B cell (primary cell): ENCODE results near the gene GPR25. TPM values are rescaled to one million over a fixed set of nuclear protein-coding genes. Genes with fewer than 3 reads are reported as not detected.

Experiments
- ATAC-seq: fragments of 200-7000 bp; cut with Tn5 transposase; one replicate; pipeline ENCODE4 v1.10.0; 2021; ENCODE audit warnings: low read depth, mild to moderate bottlenecking, moderate number of reproducible peaks, moderate library complexity
- CTCF ChIA-PET: fragments of 350-600 bp; sonication (Branson Sonifier 250); formaldehyde crosslinking; loops from one replicate; lab custom pipeline; 2021; ENCODE audit warnings: antibody characterized with exemption, inconsistent platforms; lab: Charles Lee
- POLR2A ChIA-PET: fragments of 350-600 bp; sonication (Branson Sonifier 250); formaldehyde crosslinking; loops from one replicate; lab custom pipeline; 2021; ENCODE audit warnings: antibody characterized with exemption; lab: Charles Lee
- DNase-seq: peaks from one replicate; pipeline ENCODE4 v3.0.0; 2013
- H2AFZ ChIP-seq: 2 replicates; pipeline ENCODE4 v1.6.1; 2012; ENCODE audit warnings: mild to moderate bottlenecking, low read depth, low read length; ENCODE audit not compliant: insufficient read depth, poor library complexity, severe bottlenecking
- H3K27ac ChIP-seq, 2 donors: 1 replicate in 1 of 2; 2 replicates in 1 of 2; pipeline ENCODE4 v1.5.1; 2012 to 2013; ENCODE audit warnings: low read length in 2 of 2, mild to moderate bottlenecking in 2 of 2, moderate library complexity in 1 of 2
- H3K27me3 ChIP-seq, 4 experiments: fragments of 200-600 bp in 1 of 4; sonication (generic) in 1 of 4; replicated peaks in 1 of 4; 1 replicate in 2 of 4; 2 replicates in 2 of 4; pipeline versions ENCODE4 v1.6.1 to v1.7.0; 2013 to 2016; ENCODE audit warnings: low read length in 3 of 4, mild to moderate bottlenecking in 2 of 4, mixed read lengths in 1 of 4, moderate library complexity in 1 of 4; ENCODE audit not compliant: insufficient read depth in 4 of 4, control insufficient read depth in 3 of 4; ENCODE audit errors: control extremely low read depth in 1 of 4
- H3K36me3 ChIP-seq, 2 experiments: replicated peaks in 1 of 2; 1 replicate in 1 of 2; 2 replicates in 1 of 2; pipeline versions ENCODE4 v1.6.1 to v1.7.1; 2013; ENCODE audit warnings: low read length in 1 of 2; ENCODE audit not compliant: insufficient read depth in 2 of 2, control insufficient read depth in 1 of 2; ENCODE audit errors: control extremely low read depth in 1 of 2, extremely low read depth in 1 of 2
- H3K4me1 ChIP-seq, 2 donors: fragments of 200-600 bp in 1 of 2; sonication (generic) in 1 of 2; 1 replicate in 1 of 2; 2 replicates in 1 of 2; pipeline versions ENCODE4 v1.5.1 to v1.6.1; 2013 to 2017; ENCODE audit warnings: low read length in 2 of 2; ENCODE audit not compliant: control insufficient read depth in 2 of 2, insufficient read depth in 2 of 2
- H3K4me2 ChIP-seq: replicated peaks from 2 replicates; pipeline ENCODE3; 2012; ENCODE audit warnings: mild to moderate bottlenecking, low read depth, low read length; ENCODE audit not compliant: poor library complexity, severe bottlenecking
- H3K4me3 ChIP-seq, 5 experiments: fragments of 200-600 bp in 1 of 5; sonication (generic) in 1 of 5; 1 replicate in 3 of 5; 2 replicates in 2 of 5; pipeline versions ENCODE4 v1.5.1 to v1.7.0; 2011 to 2016; ENCODE audit warnings: low read length in 4 of 5, mild to moderate bottlenecking in 4 of 5, low read depth in 2 of 5, control low read depth in 1 of 5, moderate library complexity in 1 of 5; ENCODE audit not compliant: insufficient read depth in 1 of 5; ENCODE audit errors: control extremely low read depth in 1 of 5, extremely low read depth in 1 of 5
- H3K79me2 ChIP-seq: fragments of 200-600 bp; sonication (generic); one replicate; pipeline ENCODE4 v1.6.0; 2016; ENCODE audit warnings: low read length; ENCODE audit not compliant: control insufficient read depth, insufficient read depth
- H3K9ac ChIP-seq: fragments of 200-600 bp; sonication (generic); 2 replicates; pipeline ENCODE4 v1.6.1; 2017; ENCODE audit warnings: mild to moderate bottlenecking, low read length, moderate library complexity
- H3K9me3 ChIP-seq, 3 donors: one replicate each; pipeline versions ENCODE4 v1.6.1 to v1.7.1; 2013; ENCODE audit warnings: low read length in 2 of 3; ENCODE audit not compliant: control insufficient read depth in 2 of 3, insufficient read depth in 1 of 3; ENCODE audit errors: control extremely low read depth in 1 of 3
- H4K20me1 ChIP-seq: 2 replicates; pipeline ENCODE4 v1.6.0; 2012; ENCODE audit warnings: mild to moderate bottlenecking, low read length; ENCODE audit not compliant: insufficient read depth, control insufficient read depth, poor library complexity, severe bottlenecking
- H3K27ac Mint-ChIP-seq: one replicate; pipeline ENCODE4 v1.8.0; 2021; ENCODE audit warnings: mixed read lengths
- H3K27me3 Mint-ChIP-seq: one replicate; pipeline ENCODE4 v1.8.0; 2021; ENCODE audit warnings: mixed read lengths
- H3K4me1 Mint-ChIP-seq: one replicate; pipeline ENCODE4 v1.8.0; 2021; ENCODE audit warnings: mixed read lengths
- H3K4me3 Mint-ChIP-seq: one replicate; pipeline ENCODE4 v1.8.0; 2021; ENCODE audit warnings: mixed read lengths
- H3K9me3 Mint-ChIP-seq: one replicate; pipeline ENCODE4 v1.8.0; 2022; ENCODE audit warnings: mixed read lengths; ENCODE audit not compliant: insufficient read depth
- CTCF ChIP-seq: fragments of 200-600 bp; IDR thresholded peaks from one replicate; pipeline ENCODE4 v1.8.0; 2022; ENCODE audit warnings: antibody characterized with exemption, mild to moderate bottlenecking
- EZH2 ChIP-seq: IDR thresholded peaks from 2 replicates; pipeline ENCODE4 v1.6.1; 2012; ENCODE audit warnings: borderline replicate concordance, low read depth, mild to moderate bottlenecking, moderate library complexity, low read length; ENCODE audit not compliant: insufficient read depth, poor library complexity, severe bottlenecking
- WGBS: methylation state at CpG from one replicate; pipeline ENCODE4 v1.1.5; 2013; ENCODE audit warnings: missing lambda C conversion rate; ENCODE audit not compliant: insufficient coverage; 5-methylcytosine and 5-hydroxymethylcytosine counted together
- intact Hi-C: fragments of 100-400 bp; cut with micrococcal nuclease; formaldehyde crosslinking; loops from one replicate; pipeline ENCODE4 v1.10.0; 2022
- polyA plus RNA-seq: library from polyadenylated mRNA; depleted of rRNA; stranded (reverse); fragments of >200 nt; gene quantifications from 2 replicates; pipeline ENCODE4 v1.2.3, GENCODE V29; 2012
- total RNA-seq, 2 donors: library from RNA; stranded (reverse); fragments of 120-200 nt in 1 of 2; gene quantifications; 1 replicate in 1 of 2; 2 replicates in 1 of 2; pipeline versions ENCODE4 v1.2.3 to v1.2.4, GENCODE V29; 2013 to 2022

GPR25 gene
- total and polyA plus RNA-seq, 2 donors (not counting 1 experiment from before 2014, with no cell fraction given): 1.8 to 3.1 TPM

GRCh38 chr1:200921571-200922110, 48.9 kb downstream of the GPR25 start:
- H3K36me3 ChIP-seq: no peaks in the 10 kb centered on the region
- Mint-ChIP-seq H3K27ac (no peak overlapping the region), H3K27me3 (peaks cover 3% of the 10 kb centered on the region), H3K9me3 (no peaks in the 10 kb centered on the region), H3K4me3 (no peak overlapping the region), H3K4me1 (no peaks in the 10 kb centered on the region)
- TF ChIP-seq CTCF (no peak), EZH2 (no peak)
- no peak overlapping the region for H3K4me3 ChIP-seq
- H2AFZ ChIP-seq: no peak overlapping the region
- H3K79me2 ChIP-seq: no peaks in the 10 kb centered on the region
- 89% methylated on average over 8 of the region's 9 CpGs for WGBS
- ATAC-seq: no peak
- no peaks in the 10 kb centered on the region for H3K27me3 ChIP-seq
- intact Hi-C loops: no loop called here
- no peak overlapping the region for H3K4me2 ChIP-seq
- H4K20me1 ChIP-seq: no peaks in the 10 kb centered on the region
- H3K9me3 ChIP-seq: no peaks in the 10 kb centered on the region
- no peaks in the 10 kb centered on the region for H3K4me1 ChIP-seq
- POLR2A ChIA-PET: no interaction called here
- no peak overlapping the region for H3K27ac ChIP-seq
- no peak for DNase-seq
- H3K9ac ChIP-seq: no peak overlapping the region
- CTCF ChIA-PET: no interaction called here

DNA sequence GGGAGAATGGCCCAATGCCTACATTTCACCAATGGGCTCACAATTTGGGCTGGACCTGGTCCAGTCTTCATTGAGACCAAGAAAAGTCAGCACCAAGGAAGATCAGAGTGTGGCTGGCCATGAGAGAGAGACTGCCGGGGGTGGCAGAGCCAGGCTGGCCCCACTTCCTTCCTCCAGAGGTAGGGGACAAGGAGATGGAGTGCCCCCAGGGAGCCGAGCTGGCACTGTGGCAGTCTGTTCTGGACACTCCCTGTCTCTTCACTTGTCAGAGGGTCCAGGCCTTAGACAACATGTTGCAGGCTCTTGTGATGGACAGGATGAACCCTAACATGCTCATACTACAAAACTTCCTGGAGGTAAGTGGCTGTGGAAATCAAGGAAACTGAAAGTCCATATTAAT, 49.6 kb downstream of the GPR25 start:
- POLR2A ChIA-PET: no interaction called here
- DNase-seq (no peak), ATAC-seq (no peak)
- no peaks in the 10 kb centered on the region for H3K36me3 ChIP-seq
- Mint-ChIP-seq H3K4me1 (no peaks in the 10 kb centered on the region), H3K4me3 (no peak overlapping the region), H3K9me3 (no peaks in the 10 kb centered on the region), H3K27ac (no peak overlapping the region), H3K27me3 (peaks cover 3% of the 10 kb centered on the region)
- intact Hi-C loops: no loop called here
- no peaks in the 10 kb centered on the region for H4K20me1 ChIP-seq
- no peak for TF ChIP-seq EZH2
- TF ChIP-seq CTCF: no peak
- no peaks in the 10 kb centered on the region for H3K9me3 ChIP-seq
- no peaks in the 10 kb centered on the region for H3K4me1 ChIP-seq
- H3K27ac ChIP-seq: no peak overlapping the region
- H2AFZ ChIP-seq: no peak overlapping the region
- WGBS: 69% methylated on average over 1 of the region's 2 CpGs
- H3K4me3 ChIP-seq: no peak overlapping the region
- no peak overlapping the region for H3K4me2 ChIP-seq
- CTCF ChIA-PET: no interaction called here
- H3K79me2 ChIP-seq: no peaks in the 10 kb centered on the region
- H3K9ac ChIP-seq: no peak overlapping the region
- H3K27me3 ChIP-seq: no peaks in the 10 kb centered on the region
